Activated T-cell treated with anti-CD3 and anti-CD28 coated beads, Interleukin-2, amount 50 U/mL, for 72 hours (primary cell): ENCODE measurements around the gene NOX5. TPM values are rescaled to one million over a fixed set of nuclear protein-coding genes. Genes with fewer than 3 reads are reported as not detected.
"Not testable (repeated sequence)": the region's sequence is repeated elsewhere in the genome, so short reads cannot be mapped to it uniquely, and the experiment has no call there.

Experiments
- ATAC-seq, 2 donors: fragments of 150-1000 bp; cut with Tn5 transposase; replicated peaks in 1 of 2; 2 replicates each; pipeline ENCODE4 v1.10.0; 2021; ENCODE audit warnings: moderate library complexity in 2 of 2, mild to moderate bottlenecking in 1 of 2
- DNase-seq, 2 donors: peaks; one replicate each; pipeline ENCODE4 v3.0.0; 2021 to 2022; ENCODE audit warnings: mixed read lengths in 1 of 2
- H3K27ac Mint-ChIP-seq: one replicate; pipeline ENCODE4 v1.8.0; 2022; ENCODE audit warnings: mild to moderate bottlenecking, moderate library complexity, mixed read lengths
- H3K27me3 Mint-ChIP-seq: one replicate; pipeline ENCODE4 v1.8.0; 2022; ENCODE audit warnings: low read depth, mixed read lengths
- H3K36me3 Mint-ChIP-seq, 2 donors: one replicate each; pipeline ENCODE4 v1.8.0; 2022; ENCODE audit warnings: mixed read lengths in 2 of 2, mild to moderate bottlenecking in 1 of 2; ENCODE audit not compliant: insufficient read depth in 2 of 2
- H3K4me1 Mint-ChIP-seq: one replicate; pipeline ENCODE4 v1.8.0; 2022; ENCODE audit warnings: low read depth, mixed read lengths
- H3K4me3 Mint-ChIP-seq, 2 donors: one replicate each; pipeline ENCODE4 v1.8.0; 2022; ENCODE audit warnings: mild to moderate bottlenecking in 2 of 2, mixed read lengths in 2 of 2, moderate library complexity in 2 of 2
- H3K9me3 Mint-ChIP-seq, 2 donors: one replicate each; pipeline ENCODE4 v1.8.0; 2022; ENCODE audit warnings: mixed read lengths in 2 of 2
- total RNA-seq, 2 donors: library from RNA; stranded (reverse); gene quantifications; one replicate each; pipeline ENCODE4 v1.2.3, GENCODE V29; 2022

NOX5 gene
- total RNA-seq, 2 donors from 2014 or later, result not detected

- Mint-ChIP-seq H3K4me1 (peaks cover 25% of the 10 kb centered on the region), H3K4me3 (no peak overlapping the region), H3K27ac (no peak overlapping the region), H3K27me3 (peaks cover 24% of the 10 kb centered on the region), H3K36me3 (no peaks in the 10 kb centered on the region), H3K9me3 (no peaks in the 10 kb centered on the region)
- DNase-seq (peak; percentile 64 to 68), ATAC-seq (peak; percentile 39 to 58)
Measured at GRCh38 chr15:69058830-69059556, 44.5 kb downstream of the NOX5 start.

GRCh38 chr15:69059557-69059943 lies 45.1 kb downstream of the NOX5 start:
- H3K4me1 Mint-ChIP-seq, result peaks cover 25% of the 10 kb centered on the region
- no peaks in the 10 kb centered on the region for H3K9me3 Mint-ChIP-seq
- H3K36me3 Mint-ChIP-seq, result no peaks in the 10 kb centered on the region
- peaks cover 24% of the 10 kb centered on the region for H3K27me3 Mint-ChIP-seq
- H3K4me3 Mint-ChIP-seq, result no peak overlapping the region
- H3K27ac Mint-ChIP-seq, result no peak overlapping the region
- DNase-seq (no peak), ATAC-seq (no peak)

- Mint-ChIP-seq H3K9me3 (no peaks in the 10 kb centered on the region), H3K27ac (no peak overlapping the region), H3K27me3 (peaks cover 24% of the 10 kb centered on the region), H3K4me1 (peaks cover 25% of the 10 kb centered on the region), H3K4me3 (no peak overlapping the region), H3K36me3 (no peaks in the 10 kb centered on the region)
- DNase-seq (no peak), ATAC-seq (no peak)
Measured at GRCh38 chr15:69060041-69060481, 45.6 kb downstream of the NOX5 start.

GRCh38 chr15:69060744-69061143 lies 46.2 kb downstream of the NOX5 start:
- H3K4me3 Mint-ChIP-seq, result no peak overlapping the region
- peaks cover 25% of the 10 kb centered on the region for H3K4me1 Mint-ChIP-seq
- no peaks in the 10 kb centered on the region for H3K9me3 Mint-ChIP-seq
- ATAC-seq, result peak; percentile 83 to 86
- DNase-seq, result peak; percentile 10 to 31
- no peak overlapping the region for H3K27ac Mint-ChIP-seq
- peaks cover 24% of the 10 kb centered on the region for H3K27me3 Mint-ChIP-seq
- no peaks in the 10 kb centered on the region for H3K36me3 Mint-ChIP-seq

- no peak overlapping the region for H3K27ac Mint-ChIP-seq
- H3K4me3 Mint-ChIP-seq, result no peak overlapping the region
- H3K9me3 Mint-ChIP-seq, result no peaks in the 10 kb centered on the region
- H3K4me1 Mint-ChIP-seq, result peaks cover 25% of the 10 kb centered on the region
- ATAC-seq (peak in 1 of 2 donors; percentile 8), DNase-seq (no peak)
- peaks cover 24% of the 10 kb centered on the region for H3K27me3 Mint-ChIP-seq
- no peaks in the 10 kb centered on the region for H3K36me3 Mint-ChIP-seq
Measured at GRCh38 chr15:69061414-69061842, 46.9 kb downstream of the NOX5 start.

GRCh38 chr15:69064649-69065048 lies 50.2 kb downstream of the NOX5 start:
- ATAC-seq (no peak), DNase-seq (no peak)
- peaks cover 7% of the 10 kb centered on the region for H3K27me3 Mint-ChIP-seq
- H3K9me3 Mint-ChIP-seq, result peaks cover 0 to 1% of the 10 kb centered on the region in 2 donors
- H3K27ac Mint-ChIP-seq, result no peak overlapping the region
- H3K36me3 Mint-ChIP-seq, result no peaks in the 10 kb centered on the region
- H3K4me1 Mint-ChIP-seq, result peaks cover 20% of the 10 kb centered on the region
- H3K4me3 Mint-ChIP-seq, result no peak overlapping the region

- H3K27ac Mint-ChIP-seq, result no peak overlapping the region
- no peak for ATAC-seq
Measured at GRCh38 chr15:69066007-69066995, 51.8 kb downstream of the NOX5 start.

GRCh38 chr15:69067296-69067695 lies 52.8 kb downstream of the NOX5 start:
- peaks cover 2 to 3% of the 10 kb centered on the region in 2 donors for H3K9me3 Mint-ChIP-seq
- H3K27ac Mint-ChIP-seq, result no peak overlapping the region
- ATAC-seq, result no peak

More at GRCh38 chr15:69066007-69066995, 51.8 kb downstream of the NOX5 start:
- Mint-ChIP-seq H3K27me3 (peaks cover 17% of the 10 kb centered on the region), H3K4me3 (no peak overlapping the region), H3K9me3 (peaks cover 2 to 3% of the 10 kb centered on the region in 2 donors), H3K4me1 (peaks cover 4% of the 10 kb centered on the region), H3K36me3 (peaks cover 0 to 1% of the 10 kb centered on the region in 2 donors)
- no peak for DNase-seq

GRCh38 chr15:69068157-69068556 lies 53.7 kb downstream of the NOX5 start:
- Mint-ChIP-seq H3K9me3 (peaks cover 2 to 3% of the 10 kb centered on the region in 2 donors), H3K27ac (no peak overlapping the region), H3K27me3 (peaks cover 27% of the 10 kb centered on the region), H3K4me3 (no peak overlapping the region), H3K36me3 (peaks cover 0 to 2% of the 10 kb centered on the region in 2 donors), H3K4me1 (no peaks in the 10 kb centered on the region)
- ATAC-seq, result no peak
- no peak for DNase-seq

More at GRCh38 chr15:69067296-69067695, 52.8 kb downstream of the NOX5 start:
- DNase-seq, result no peak
- no peak overlapping the region for H3K4me3 Mint-ChIP-seq
- H3K27me3 Mint-ChIP-seq, result peaks cover 22% of the 10 kb centered on the region
- peaks cover 0 to 1% of the 10 kb centered on the region in 2 donors for H3K36me3 Mint-ChIP-seq
- no peaks in the 10 kb centered on the region for H3K4me1 Mint-ChIP-seq

GRCh38 chr15:69069290-69069689 lies 54.8 kb downstream of the NOX5 start:
- not testable (repeated sequence) for ATAC-seq, H3K36me3 Mint-ChIP-seq, H3K9me3 Mint-ChIP-seq, H3K4me3 Mint-ChIP-seq, H3K4me1 Mint-ChIP-seq, H3K27ac Mint-ChIP-seq, DNase-seq
- H3K27me3 Mint-ChIP-seq, result peaks cover 38% of the 10 kb centered on the region

GRCh38 chr15:69069996-69070395 lies 55.5 kb downstream of the NOX5 start:
- DNase-seq (no peak), ATAC-seq (no peak)
- H3K4me1 Mint-ChIP-seq, result peaks cover 7% of the 10 kb centered on the region
- H3K9me3 Mint-ChIP-seq, result peaks cover 2 to 3% of the 10 kb centered on the region in 2 donors
- H3K27ac Mint-ChIP-seq, result no peak overlapping the region
- H3K36me3 Mint-ChIP-seq, result peaks cover 0 to 5% of the 10 kb centered on the region in 2 donors
- peaks cover 45% of the 10 kb centered on the region for H3K27me3 Mint-ChIP-seq
- no peak overlapping the region for H3K4me3 Mint-ChIP-seq

GRCh38 chr15:69070396-69070795 lies 55.9 kb downstream of the NOX5 start:
- peaks cover 49% of the 10 kb centered on the region for H3K27me3 Mint-ChIP-seq
- no peak overlapping the region for H3K4me3 Mint-ChIP-seq
- DNase-seq (no peak), ATAC-seq (no peak)
- H3K27ac Mint-ChIP-seq, result no peak overlapping the region
- H3K4me1 Mint-ChIP-seq, result peaks cover 7% of the 10 kb centered on the region
- H3K36me3 Mint-ChIP-seq, result peaks cover 0 to 5% of the 10 kb centered on the region in 2 donors
- peaks cover 2 to 3% of the 10 kb centered on the region in 2 donors for H3K9me3 Mint-ChIP-seq

GRCh38 chr15:69071260-69071659 lies 56.8 kb downstream of the NOX5 start:
- no peak overlapping the region for H3K27ac Mint-ChIP-seq
- ATAC-seq (no peak), DNase-seq (no peak)
- H3K27me3 Mint-ChIP-seq, result peaks cover 58% of the 10 kb centered on the region
- H3K9me3 Mint-ChIP-seq, result peaks cover 2 to 3% of the 10 kb centered on the region in 2 donors
- peaks cover 7% of the 10 kb centered on the region for H3K4me1 Mint-ChIP-seq
- H3K4me3 Mint-ChIP-seq, result no peak overlapping the region
- H3K36me3 Mint-ChIP-seq, result peaks cover 0 to 5% of the 10 kb centered on the region in 2 donors
